PC-3 (cell line): Measurements from ENCODE around the gene ZDHHC12. TPM values are rescaled to one million over a fixed set of nuclear protein-coding genes. Genes with fewer than 3 reads are reported as not detected.

Experiments
- ATAC-seq: fragments of 200-7000 bp; cut with Tn5 transposase; 2 replicates; pipeline ENCODE4 v1.9.1; 2020; ENCODE audit warnings: mild to moderate bottlenecking, moderate library complexity
- BruUV-seq: library from RNA; stranded (reverse); fragments of 400-500 nt; replicated peaks from 2 replicates; lab custom pipeline; 2021; lab: Mats Ljungman, UMichigan
- CTCF ChIA-PET: fragments of 300-600 bp; sonication (Branson Sonifier 250); formaldehyde crosslinking; loops from one replicate; lab custom pipeline; 2022; ENCODE audit warnings: antibody characterized with exemption; lab: Charles Lee
- POLR2A ChIA-PET: fragments of 300-600 bp; sonication (Branson Sonifier 250); formaldehyde crosslinking; loops from one replicate; lab custom pipeline; 2022; ENCODE audit warnings: antibody characterized with exemption; ENCODE audit not compliant: unreplicated experiment; lab: Charles Lee
- DNase-seq: peaks from one replicate; pipeline ENCODE4 v3.0.0-alpha.2; 2015
- H2AFZ ChIP-seq: fragments of 300-600 bp; sonication (generic); 2 replicates; pipeline ENCODE4 v1.6.0; 2016; ENCODE audit warnings: antibody characterized with exemption, low read length
- H3F3A ChIP-seq: fragments of 300-600 bp; sonication (generic); one replicate; pipeline ENCODE4 v1.6.0; 2017; ENCODE audit warnings: antibody characterized with exemption, low read length, control low read depth, mild to moderate bottlenecking; ENCODE audit not compliant: unreplicated experiment
- H3K27ac ChIP-seq: fragments of 300-600 bp; sonication (generic); 2 replicates; pipeline ENCODE4 v1.5.1; 2016; ENCODE audit warnings: mild to moderate bottlenecking, low read length
- H3K27me3 ChIP-seq: fragments of 300-600 bp; sonication (generic); 2 replicates; pipeline ENCODE4 v1.6.1; 2016; ENCODE audit warnings: low read length, mixed read lengths
- H3K36me3 ChIP-seq: fragments of 300-600 bp; sonication (generic); 2 replicates; pipeline ENCODE4 v1.6.1; 2016; ENCODE audit warnings: low read depth, mixed run types, low read length, mixed read lengths
- H3K4me1 ChIP-seq: fragments of 300-600 bp; sonication (generic); 2 replicates; pipeline ENCODE4 v1.5.1; 2016; ENCODE audit warnings: low read length; ENCODE audit not compliant: insufficient read depth
- H3K4me2 ChIP-seq: fragments of 300-600 bp; sonication (generic); 2 replicates; pipeline ENCODE4 v1.6.0; 2016; ENCODE audit warnings: low read length
- H3K4me3 ChIP-seq: fragments of 300-600 bp; sonication (generic); 2 replicates; pipeline ENCODE4 v1.5.1; 2016; ENCODE audit warnings: mild to moderate bottlenecking, low read length, mixed read lengths
- H3K79me2 ChIP-seq: fragments of 300-600 bp; sonication (generic); 2 replicates; pipeline ENCODE4 v1.6.1; 2017; ENCODE audit warnings: low read length, mixed read lengths
- H3K9ac ChIP-seq: fragments of 300-600 bp; sonication (generic); 2 replicates; pipeline ENCODE4 v1.6.0; 2016; ENCODE audit warnings: mild to moderate bottlenecking, low read length
- H3K9me2 ChIP-seq: fragments of 300-600 bp; sonication (generic); replicated peaks from 2 replicates; pipeline ENCODE4 v1.6.1; 2016; ENCODE audit warnings: mixed run types, low read length, mixed read lengths
- H3K9me3 ChIP-seq: fragments of 300-600 bp; sonication (generic); 2 replicates; pipeline ENCODE4 v1.6.1; 2016; ENCODE audit warnings: low read length, mixed read lengths
- H4K20me1 ChIP-seq: fragments of 300-600 bp; sonication (generic); 2 replicates; pipeline ENCODE4 v1.6.1; 2016; ENCODE audit warnings: low read length, mixed read lengths
- CTCF ChIP-seq: fragments of 300-600 bp; sonication (generic); conservative IDR thresholded peaks from 2 replicates; pipeline ENCODE4 v1.5.1; 2017; ENCODE audit warnings: antibody characterized with exemption, low read depth, mild to moderate bottlenecking, low read length
- EZH2 ChIP-seq: fragments of 300-600 bp; sonication (generic); IDR thresholded peaks from one replicate; pipeline ENCODE4 v1.6.1; 2017; ENCODE audit warnings: antibody characterized with exemption, mild to moderate bottlenecking, low read length; ENCODE audit not compliant: unreplicated experiment
- EZH2phosphoT487 ChIP-seq: fragments of 300-600 bp; sonication (generic); IDR thresholded peaks from 2 replicates; pipeline ENCODE4 v1.6.1; 2018; ENCODE audit warnings: mild to moderate bottlenecking, antibody characterized with exemption, low read length, borderline replicate concordance
- intact Hi-C: fragments of 100-400 bp; cut with micrococcal nuclease; formaldehyde crosslinking; loops from 2 replicates; pipeline ENCODE4 v1.9.0; 2023
- total RNA-seq: library from RNA; depleted of rRNA; stranded (reverse); fragments of >200 nt; gene quantifications from 2 replicates; pipeline ENCODE4 v1.2.3, GENCODE V29; 2014

ZDHHC12 gene
- total RNA-seq, 1 experiment from 2014 or later: 86.1 TPM

GRCh38 chr9:128721487-128722010 lies 2.4 kb downstream of the ZDHHC12 start:
- Histone ChIP-seq H2AFZ (no peak overlapping the region), H3K9ac (no peak overlapping the region), H3K36me3 (no peaks in the 10 kb centered on the region), H3K79me2 (0 out of 2 replicates have a peak, but pooled peaks cover 4% of the 10 kb centered on the region), H3K9me3 (no peaks in the 10 kb centered on the region), H3K27ac (no peak overlapping the region), H3K27me3 (no peaks in the 10 kb centered on the region), H3K4me3 (no peak overlapping the region), H4K20me1 (no peaks in the 10 kb centered on the region), H3F3A (no peaks in the 10 kb centered on the region), H3K4me1 (no peaks in the 10 kb centered on the region), H3K9me2 (no peaks in the 10 kb centered on the region), H3K4me2 (no peak overlapping the region)
- ChIA-PET POLR2A (no interaction called here), CTCF (no interaction called here)
- intact Hi-C loops: no loop called here
- no peak for DNase-seq
- BruUV-seq: no TSS peak
- no peak for ATAC-seq
- no peak for TF ChIP-seq EZH2
- TF ChIP-seq CTCF: no peak
- TF ChIP-seq EZH2phosphoT487: no peak

GRCh38 chr9:128720841-128721486 lies 3.0 kb downstream of the ZDHHC12 start:
- Histone ChIP-seq H2AFZ (no peak overlapping the region), H3K4me1 (no peaks in the 10 kb centered on the region), H3K4me3 (no peak overlapping the region), H3K36me3 (no peaks in the 10 kb centered on the region), H3F3A (no peaks in the 10 kb centered on the region), H4K20me1 (no peaks in the 10 kb centered on the region), H3K79me2 (0 out of 2 replicates have a peak, but pooled peaks cover 4% of the 10 kb centered on the region), H3K27me3 (no peaks in the 10 kb centered on the region), H3K27ac (no peak overlapping the region), H3K9me3 (no peaks in the 10 kb centered on the region), H3K4me2 (no peak overlapping the region), H3K9me2 (no peaks in the 10 kb centered on the region), H3K9ac (no peak overlapping the region)
- ChIA-PET POLR2A (no interaction called here), CTCF (no interaction called here)
- intact Hi-C loops: no loop called here
- DNase-seq (no peak), ATAC-seq (no peak)
- TF ChIP-seq EZH2phosphoT487 (no peak), EZH2 (no peak), CTCF (no peak)
- BruUV-seq: TSS peak; percentile 32

- DNase-seq (no peak), ATAC-seq (no peak)
- H3K36me3 ChIP-seq: no peaks in the 10 kb centered on the region
- POLR2A ChIA-PET: no interaction called here
- H3K9me2 ChIP-seq: no peaks in the 10 kb centered on the region
- no peak overlapping the region for H3K4me3 ChIP-seq
- H3K27me3 ChIP-seq: no peaks in the 10 kb centered on the region
- H3K9me3 ChIP-seq: no peaks in the 10 kb centered on the region
- no peak for TF ChIP-seq CTCF
- no peak overlapping the region for H3K27ac ChIP-seq
- H2AFZ ChIP-seq: no peak overlapping the region
- CTCF ChIA-PET: no interaction called here
- no peaks in the 10 kb centered on the region for H4K20me1 ChIP-seq
- no TSS peak for BruUV-seq
- 0 out of 2 replicates have a peak, but pooled peaks cover 4% of the 10 kb centered on the region for H3K79me2 ChIP-seq
- H3K4me2 ChIP-seq: no peak overlapping the region
- H3F3A ChIP-seq: no peaks in the 10 kb centered on the region
- no peaks in the 10 kb centered on the region for H3K4me1 ChIP-seq
- intact Hi-C loops: no loop called here
- no peak overlapping the region for H3K9ac ChIP-seq
Measured at GRCh38 chr9:128719919-128720605, 3.9 kb downstream of the ZDHHC12 start.
